Stimulated activated CD4-positive, alpha-beta T cell treated with anti-CD3 and anti-CD28 coated beads, Interleukin-4, amount 100 ng/mL, for 48 hours (primary cell): ENCODE results near the gene SCML1.

ENCODE experiments used
- DNase-seq, 2 donors: peaks; one replicate each; pipeline ENCODE4 v3.0.0-alpha.2; 2020; ENCODE audit warnings: low read depth in 2 of 2

Gene SCML1, protein sequence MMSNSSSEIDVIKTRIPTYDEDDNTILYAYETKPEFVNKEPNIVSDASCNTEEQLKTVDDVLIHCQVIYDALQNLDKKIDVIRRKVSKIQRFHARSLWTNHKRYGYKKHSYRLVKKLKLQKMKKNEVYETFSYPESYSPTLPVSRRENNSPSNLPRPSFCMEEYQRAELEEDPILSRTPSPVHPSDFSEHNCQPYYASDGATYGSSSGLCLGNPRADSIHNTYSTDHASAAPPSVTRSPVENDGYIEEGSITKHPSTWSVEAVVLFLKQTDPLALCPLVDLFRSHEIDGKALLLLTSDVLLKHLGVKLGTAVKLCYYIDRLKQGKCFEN

DNA sequence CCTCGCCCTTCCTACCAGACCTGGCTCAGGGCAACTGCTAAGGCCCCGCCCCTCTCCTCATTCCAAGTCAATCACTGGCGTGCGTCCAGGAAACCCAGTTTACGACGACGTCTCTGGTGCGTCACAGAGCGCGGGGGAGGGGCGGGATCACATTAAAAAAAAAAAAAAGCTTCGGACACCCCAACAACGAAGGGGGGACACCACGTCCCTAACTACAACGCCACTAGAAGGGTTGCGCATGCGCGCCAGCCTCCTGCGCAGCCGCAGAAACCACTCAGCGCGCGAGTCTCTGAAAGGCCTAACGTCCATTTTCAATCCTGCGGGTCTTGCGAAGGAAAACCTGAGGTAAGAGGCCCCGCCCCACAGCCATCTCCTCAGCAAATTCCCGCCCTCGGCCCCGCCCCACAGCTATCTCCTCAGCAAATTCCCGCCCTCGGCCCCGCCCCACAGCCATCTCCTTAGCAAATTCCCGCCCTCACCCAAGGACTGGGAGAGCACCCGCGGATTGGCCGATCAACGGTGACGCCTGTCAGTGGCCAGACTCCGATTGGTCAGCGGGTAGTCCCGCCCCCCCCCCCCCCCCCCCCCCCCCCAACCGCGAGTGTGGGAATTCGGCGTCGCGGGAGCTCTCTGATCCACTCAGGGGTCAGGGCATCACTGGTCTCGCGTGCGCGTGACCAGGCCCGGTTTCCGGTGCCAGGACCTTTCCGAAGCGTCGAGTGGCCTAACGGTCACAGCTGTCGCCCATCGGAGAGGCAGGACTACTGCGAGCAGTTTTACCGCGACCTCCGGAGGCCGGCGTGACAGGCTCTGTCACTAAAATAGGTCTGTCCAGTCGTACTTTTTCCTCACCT lies at the start of gene SCML1:
SCML1 (plus strand) TSS at position 638 of the 854 bp plus-strand sequence. CDS start 6,694 bp downstream, outside the sequence.
- peak; percentile 84 to 87 for DNase-seq

DNA sequence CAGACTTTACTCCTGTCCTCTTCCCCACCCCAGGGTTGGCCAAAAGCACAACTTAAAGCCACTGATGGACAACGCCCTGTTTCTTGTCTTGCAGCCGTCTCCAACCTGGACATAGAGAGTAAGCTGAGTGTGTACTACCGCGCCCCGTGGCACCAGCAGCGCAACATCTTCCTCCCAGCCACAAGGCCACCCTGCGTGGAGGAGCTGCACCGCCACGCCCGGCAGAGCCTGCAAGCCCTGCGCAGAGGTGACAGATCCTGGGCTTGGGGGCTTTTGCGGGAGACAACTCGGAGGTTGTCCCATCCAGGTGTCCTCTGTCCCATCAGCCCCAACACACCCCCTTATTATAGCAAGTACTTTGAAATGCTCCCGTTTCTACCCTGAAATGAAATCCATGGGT lies 49.6 kb upstream of the SCML1 start:
- no peak for DNase-seq

DNA sequence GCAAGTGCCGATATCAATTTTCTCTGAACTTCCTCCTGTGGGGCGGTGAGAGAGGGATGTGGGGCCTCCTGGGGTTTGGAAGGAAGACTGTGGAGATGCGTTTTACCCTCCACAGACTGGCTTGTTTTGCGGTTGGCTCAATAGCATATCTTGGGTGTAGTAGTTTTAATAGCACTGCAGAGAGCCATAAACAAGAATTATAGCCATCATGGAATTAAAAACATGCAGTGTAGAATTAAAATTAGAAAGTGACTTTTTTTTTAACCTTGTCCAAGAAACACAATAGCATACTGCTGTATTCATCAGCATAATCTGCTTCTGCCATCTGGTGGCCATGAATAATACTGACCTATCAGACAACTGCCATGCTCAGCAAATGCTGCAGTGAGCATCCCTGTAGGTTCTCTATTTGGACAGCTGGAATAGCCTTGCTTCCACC lies 47.3 kb upstream of the SCML1 start:
- peak in 1 of 2 donors; percentile 7 for DNase-seq

DNA sequence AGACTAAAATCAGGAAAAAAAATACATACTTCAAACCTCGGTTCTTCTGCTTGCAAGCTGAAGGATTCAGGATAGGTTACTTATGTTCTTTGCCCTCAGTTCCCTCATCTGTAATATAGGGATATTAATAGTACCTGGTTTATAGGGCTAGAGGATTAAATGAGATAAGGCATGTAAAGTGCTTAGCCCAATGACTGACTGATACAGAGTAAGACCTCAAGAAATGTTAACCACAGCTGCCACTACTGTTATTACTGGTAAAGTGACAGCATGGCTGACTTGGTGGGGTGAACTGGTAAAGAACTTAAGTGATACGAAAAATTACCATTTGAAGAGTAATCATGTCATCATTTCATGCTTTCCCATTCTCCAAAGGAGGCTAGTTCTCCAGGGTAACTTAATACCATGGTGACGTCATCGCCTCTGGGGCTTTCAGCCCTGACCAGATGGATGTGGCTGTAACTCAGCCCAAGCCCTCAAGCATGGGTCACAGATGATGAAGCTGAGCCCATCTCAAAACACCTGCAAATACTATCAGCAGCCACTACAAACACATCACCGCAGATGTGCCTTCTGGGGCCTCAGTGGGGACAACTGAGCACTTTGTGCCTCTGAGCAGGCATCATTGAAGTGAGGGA lies 44.5 kb upstream of the SCML1 start:
- no peak for DNase-seq

DNA sequence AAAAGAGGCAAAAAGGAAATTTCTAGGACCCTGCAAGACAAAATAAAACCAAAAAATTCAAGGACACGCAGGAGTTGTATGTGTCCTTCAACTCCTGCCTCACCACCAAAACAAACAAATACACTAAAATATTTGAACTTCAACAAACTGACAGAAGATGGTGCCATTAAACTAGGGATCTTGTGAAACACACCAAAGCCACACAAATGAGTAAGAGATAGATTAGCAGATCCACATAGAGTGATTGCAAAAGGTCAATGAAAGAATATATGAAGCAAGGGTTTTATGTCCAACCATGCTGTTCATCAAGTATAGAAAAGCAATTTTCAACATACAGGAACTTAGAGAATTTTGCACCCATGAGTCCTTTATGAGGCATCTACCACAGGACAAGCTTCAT lies 40.1 kb upstream of the SCML1 start:
- no peak for DNase-seq

DNA sequence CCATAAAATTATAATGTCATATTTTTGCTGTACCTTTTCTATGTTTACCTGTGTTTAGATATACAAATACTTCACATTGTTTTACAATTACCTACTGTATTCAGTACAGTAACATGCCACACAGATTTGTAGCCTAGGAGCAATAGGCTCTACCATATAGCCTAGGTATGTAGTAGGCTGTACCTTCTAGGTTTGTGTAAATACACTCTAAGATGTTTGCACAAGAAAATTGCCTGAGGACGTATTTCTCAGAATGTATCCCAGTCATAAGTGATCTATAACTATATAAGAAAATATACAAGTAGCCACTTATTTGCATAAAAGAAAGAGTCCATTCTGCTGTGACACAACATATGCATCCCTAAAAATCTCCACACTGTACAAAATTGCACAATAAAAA lies 36.3 kb upstream of the SCML1 start:
- no peak for DNase-seq

DNA sequence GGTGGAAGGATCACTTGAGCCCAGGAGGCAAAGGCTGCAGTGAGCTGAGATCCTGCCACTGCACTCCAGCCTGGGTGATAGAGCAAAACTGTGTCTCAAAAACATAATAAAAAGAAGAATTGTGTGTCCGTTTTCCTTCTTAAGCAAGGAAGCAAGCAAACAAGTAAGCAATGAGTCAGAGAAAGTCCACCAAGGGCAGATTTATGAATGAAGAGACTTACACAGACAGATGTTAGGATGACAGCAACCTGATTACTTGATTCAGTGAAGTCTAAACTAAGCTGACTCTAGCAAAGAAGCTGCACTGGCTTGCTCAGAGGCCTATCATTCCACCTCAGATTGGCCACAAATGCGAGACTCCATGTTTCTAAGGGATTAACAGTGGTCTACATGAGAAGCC lies 34.1 kb upstream of the SCML1 start:
- DNase-seq = no peak

DNA sequence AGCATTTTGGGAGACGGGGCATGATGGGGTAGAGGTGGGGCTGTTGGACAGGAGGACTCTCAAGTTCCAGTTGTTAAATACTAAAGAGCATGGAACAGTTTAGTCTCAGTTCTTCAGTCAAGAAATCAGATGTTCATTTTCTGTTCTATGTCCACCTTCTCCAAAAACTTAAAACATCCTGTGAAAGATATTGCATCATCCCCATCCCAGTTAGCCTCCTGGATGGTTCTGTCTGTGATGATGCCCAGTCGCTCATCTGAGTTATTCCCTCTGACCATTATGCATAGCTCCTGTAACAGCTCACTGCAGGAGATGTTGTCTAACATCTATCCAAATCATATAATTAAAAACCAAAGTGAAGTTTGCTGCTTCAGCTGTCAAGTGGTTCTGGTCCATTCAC lies 32.1 kb upstream of the SCML1 start:
- DNase-seq = no peak

DNA sequence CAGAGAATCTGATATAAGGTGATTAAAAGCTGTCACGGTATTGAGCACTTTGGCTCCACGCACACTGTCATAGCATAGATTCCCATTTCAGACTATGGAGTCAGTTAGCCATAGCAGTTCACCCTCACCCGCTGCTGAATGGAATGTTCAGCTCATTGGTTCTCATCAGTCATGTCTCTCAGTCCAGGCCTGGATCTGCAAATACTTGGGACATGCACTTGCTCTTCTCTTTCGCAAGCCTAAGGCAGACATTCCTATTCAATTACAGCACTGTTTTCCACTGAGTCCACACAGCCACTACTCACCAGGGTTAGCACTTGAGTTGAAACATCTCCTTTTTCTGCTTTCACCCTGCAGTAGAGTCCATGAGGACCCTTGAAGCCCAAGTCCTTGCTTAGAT lies 30.6 kb upstream of the SCML1 start:
- DNase-seq = no peak

DNA sequence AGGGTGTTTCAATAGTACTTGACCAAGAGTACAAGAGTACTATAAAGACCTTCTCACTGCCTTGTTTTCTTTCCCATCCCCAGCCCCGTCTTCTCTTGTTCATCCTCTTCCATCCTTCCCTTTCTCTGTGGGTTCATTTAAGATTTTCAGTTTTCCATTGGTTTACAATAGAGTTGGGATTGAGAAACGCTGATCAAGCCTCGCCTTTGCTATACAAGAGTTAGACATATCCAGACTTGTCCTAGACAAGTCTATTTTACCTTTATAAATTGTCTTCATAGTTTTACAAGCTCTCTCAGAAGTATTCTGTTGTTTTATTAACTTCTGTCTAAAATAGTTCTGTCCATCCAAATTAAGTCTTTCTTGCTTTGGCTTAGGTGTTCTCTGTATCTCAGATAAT lies 29.6 kb upstream of the SCML1 start:
- no peak for DNase-seq

DNA sequence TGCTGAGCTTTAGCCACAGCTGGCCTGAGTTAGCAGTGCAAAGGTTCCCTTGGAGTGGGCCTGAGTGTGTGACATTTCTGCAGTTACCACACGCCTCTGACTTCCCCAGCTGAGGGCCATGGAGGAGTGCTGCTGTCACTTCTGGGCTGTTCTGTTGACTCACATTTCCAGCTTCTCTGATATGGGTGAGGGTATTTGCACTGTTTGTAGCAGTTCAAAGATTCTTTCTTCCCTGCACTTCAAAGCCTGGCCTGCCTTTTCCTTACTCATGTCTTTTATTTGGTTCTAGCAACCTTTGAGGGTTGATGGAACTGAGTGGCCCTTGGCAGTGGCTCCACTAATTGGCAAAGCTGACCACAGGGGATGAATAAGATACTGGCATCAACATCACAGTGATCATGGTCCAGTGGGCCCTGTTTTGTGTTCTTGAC lies 26.4 kb upstream of the SCML1 start:
- DNase-seq = no peak

DNA sequence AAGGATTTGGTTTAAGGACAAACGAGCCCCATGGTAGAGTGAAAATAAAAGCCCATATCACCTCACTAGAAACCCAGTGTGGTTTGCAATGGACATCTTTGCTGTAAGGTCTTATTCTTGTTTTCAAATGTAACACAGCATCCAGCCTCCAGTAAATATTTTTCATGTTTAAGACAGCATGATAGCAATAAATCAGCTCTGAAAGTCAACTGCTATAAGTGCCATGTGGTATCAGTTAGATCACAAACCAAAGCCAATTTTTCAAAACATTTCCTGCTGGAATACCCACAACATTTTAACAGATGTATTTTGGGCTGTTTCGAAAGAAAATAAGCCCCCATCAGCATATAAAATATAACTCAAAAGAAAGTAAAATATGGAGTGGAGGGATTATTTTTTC lies 24.0 kb upstream of the SCML1 start:
- DNase-seq = no peak

DNA sequence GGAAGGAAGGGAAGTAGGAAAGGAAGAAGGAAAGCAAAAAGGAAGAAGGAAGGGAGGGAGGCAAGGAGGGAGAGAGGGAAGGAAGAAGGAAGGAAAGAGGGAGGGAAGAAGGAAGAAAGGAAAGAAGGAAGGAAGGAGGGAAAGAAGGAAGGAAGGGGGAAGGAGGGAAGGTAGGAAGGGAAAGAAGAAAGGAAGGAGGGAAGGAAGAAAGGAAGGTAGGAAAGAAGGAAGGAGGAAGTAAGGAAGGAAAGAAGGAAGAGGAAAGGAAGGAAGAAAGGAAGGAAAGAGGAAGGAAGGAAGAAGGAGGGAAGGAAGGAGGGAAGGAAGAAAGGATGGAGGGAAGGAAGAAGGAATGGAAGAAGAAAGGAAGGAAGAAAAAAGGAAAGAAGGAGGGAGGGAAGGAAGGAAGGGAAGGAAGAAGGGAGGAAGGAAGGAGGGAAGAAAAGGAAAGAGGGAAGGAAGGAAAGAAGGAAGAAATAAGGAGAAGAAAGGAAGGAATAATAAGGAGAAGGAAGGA lies 18.6 kb upstream of the SCML1 start:
- DNase-seq = no peak

DNA sequence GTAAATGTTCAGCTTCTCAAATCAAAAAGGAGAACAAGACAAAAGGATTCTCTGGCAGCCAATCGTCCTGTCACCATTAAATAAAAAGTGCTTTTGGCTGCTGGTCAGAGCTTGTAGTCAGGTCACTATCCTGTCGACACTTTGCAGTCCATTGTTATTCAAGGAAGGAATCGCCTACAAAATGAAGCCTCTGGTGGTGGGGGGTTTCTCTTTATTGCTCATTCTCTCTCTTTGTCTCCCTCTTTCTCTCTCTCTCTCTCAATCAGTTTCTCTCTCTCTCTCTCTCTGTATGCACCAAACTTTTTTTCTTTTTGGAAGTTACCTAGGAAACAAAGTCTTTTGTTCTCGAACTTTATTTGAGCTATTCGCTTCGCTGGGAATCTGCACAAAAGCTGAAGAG lies 17.6 kb upstream of the SCML1 start:
- DNase-seq = no peak

DNA sequence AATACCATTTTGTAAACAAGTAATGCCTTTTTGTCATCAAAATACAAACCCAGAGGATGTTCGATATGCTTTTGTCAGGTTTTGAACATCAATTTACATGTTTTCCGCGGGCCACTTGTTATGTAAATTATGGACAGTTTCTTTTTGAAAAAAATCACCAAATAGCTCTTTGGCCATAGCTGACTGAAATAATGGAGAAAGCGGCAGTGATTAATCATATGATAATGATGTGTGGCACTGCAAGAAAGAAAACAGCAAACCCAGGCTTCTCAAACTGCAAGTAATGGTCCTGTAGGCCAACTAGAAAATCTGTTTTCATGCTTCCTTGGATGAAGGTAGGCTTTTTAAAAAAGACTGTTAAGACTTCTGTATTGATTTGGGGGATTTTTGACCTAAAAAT lies 15.6 kb upstream of the SCML1 start:
- DNase-seq = no peak

DNA sequence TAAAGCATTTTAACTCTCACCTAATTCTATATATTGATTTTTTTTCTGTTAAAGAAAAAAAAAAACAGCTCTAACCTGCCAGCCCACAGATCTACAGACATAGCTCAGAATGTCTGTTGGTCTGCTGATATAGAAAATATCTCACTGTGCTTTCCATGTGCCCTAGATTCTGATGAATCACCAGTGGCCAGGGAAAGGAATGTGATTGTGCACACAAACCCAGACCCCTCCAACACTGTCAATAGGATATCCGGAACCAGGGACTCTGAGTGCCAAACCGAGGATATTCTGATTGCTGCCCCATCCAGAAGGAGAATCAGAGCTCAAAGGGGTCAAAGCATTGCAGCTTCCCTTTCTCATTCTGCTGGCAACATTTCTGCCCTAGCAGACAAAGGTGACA lies 12.1 kb upstream of the SCML1 start:
- no peak for DNase-seq

DNA sequence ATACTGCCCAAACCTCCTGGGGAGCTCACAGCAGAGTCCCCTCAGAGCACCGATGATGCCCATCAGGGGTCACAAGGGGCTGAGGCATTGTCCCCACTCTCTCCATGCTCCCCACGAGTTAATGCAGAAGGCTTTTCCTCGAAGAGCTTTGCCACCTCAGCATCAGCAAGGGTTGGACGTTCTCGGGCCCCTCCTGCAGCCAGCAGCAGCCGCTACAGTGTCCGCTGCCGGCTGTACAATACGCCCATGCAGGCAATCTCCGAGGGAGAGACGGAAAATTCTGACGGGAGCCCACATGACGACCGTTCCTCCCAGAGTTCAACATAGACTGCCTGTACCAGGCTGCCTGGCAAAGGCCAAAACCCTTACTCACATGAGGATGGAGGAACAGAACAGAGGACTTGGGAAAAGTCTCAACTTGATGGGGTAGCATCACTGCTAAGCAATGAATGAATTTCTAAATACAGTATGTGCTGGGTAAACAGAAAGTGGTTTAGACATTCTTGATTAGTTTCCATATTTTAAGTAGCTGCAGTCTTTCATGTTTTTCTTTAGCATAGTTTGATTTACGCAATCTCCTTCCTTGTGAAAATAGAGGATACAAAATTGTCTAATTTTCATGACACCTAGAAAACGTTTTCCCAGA lies 5.0 kb upstream of the SCML1 start:
- DNase-seq = no peak

DNA sequence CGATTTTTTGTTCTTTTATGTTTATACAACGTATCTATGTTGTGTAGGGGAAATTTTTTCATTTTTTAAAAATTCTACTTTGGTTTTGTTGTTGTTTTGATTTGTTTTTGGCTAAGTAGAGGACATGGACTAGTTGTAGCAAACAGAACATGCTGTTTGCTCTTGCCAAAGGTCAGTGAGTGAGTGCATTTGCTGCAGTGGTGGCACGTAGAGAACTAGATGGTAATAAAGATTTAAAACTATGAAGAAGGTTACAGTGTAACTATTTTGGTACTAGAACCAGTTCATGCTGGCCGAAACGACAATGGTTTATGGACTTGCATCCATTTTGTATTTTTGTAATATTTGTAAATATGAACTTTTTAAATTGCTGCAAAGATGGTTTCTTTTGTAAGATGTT lies 1.9 kb upstream of the SCML1 start:
- no peak for DNase-seq

DNA sequence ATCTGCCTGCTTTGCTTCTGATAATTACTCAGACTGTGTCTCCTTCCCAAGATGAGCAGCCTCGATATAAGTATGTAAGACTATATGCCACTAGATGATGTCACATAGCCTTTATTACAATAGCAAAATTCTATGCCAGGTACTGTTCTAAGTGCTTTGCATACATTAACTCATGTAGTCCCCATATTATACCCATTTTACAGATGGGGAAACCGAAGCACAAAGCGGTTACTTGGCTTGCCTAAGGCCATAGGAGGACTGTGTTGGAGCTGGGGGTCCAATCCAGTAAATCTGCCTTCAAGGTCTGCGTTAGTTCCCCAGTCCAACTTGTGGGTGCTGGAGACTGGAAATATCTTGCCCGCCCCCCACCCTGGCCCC lies 826 bp upstream of the SCML1 start:
- no peak for DNase-seq

DNA sequence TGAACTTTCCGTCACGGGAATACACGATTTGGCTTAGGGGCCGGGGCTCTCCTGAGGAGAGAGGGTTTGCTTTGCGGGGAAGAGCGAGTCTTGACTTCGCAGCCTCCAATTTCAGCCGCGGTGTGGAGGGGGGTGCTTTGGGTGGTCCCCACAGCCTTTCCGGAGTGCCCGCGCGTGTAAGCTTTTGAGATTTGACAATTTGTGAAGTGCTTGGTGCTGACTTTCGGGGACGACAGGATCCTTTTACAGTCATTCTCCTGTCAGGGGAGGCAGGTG lies 355 bp downstream of the SCML1 start:
- no peak for DNase-seq

DNA sequence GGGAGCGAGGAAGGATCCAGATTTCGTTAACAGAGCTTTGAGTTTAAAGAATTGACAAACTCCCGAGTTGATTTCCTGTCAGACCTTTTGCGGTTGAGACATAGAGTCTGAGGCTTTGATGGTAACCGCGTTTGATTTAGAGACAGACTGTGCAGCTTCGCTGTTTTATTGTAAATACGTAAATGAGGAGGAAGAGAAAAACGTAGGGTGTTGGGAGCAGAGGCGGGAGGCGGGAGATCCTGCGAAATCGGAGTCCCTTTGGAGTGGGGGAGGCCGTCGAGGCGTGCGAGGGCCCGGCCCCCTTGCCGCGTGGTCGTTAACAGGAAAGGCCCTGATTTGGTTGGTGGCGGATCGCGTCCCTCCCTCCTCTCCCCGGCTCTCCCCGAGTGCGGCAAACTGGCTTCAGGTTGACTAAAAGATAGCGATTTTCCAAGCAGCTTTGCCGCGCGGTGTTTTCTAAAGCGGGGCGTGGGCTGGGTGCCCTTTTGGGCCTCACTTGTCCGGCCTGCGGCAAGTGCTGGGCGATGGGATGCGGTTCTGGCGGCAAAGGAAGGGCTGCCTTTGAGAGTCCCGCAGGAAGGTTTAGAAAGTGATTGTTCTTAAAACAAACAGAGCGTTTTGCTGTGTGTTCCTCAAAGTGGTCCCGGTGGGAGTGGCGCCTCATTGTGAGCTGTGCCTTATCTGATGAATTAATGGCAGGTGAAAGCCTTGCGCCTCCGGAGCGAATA lies 857 bp downstream of the SCML1 start:
- DNase-seq = peak; percentile 11 to 20
